Stomach (tissue), 9 donors: ENCODE results near the gene NIN. TPM values are rescaled to one million over a fixed set of nuclear protein-coding genes. Genes with fewer than 3 reads are reported as not detected.

Experiments
- DNase-seq, 2 donors: peaks; one replicate each; pipeline versions ENCODE4 v3.0.0 to v3.0.0-alpha.2; 2013 to 2019
- H3K27ac ChIP-seq, 5 donors: fragments of 200-600 bp in 4 of 5; sonication (generic) in 4 of 5; one replicate each; pipeline ENCODE4 v1.5.1; 2013 to 2019; ENCODE audit warnings: mild to moderate bottlenecking in 1 of 5, moderate library complexity in 1 of 5
- H3K27me3 ChIP-seq, 3 donors: fragments of 200-600 bp; sonication (generic); one replicate each; pipeline ENCODE4 v1.5.1; 2017 to 2019; ENCODE audit warnings: mixed run types in 1 of 3
- H3K36me3 ChIP-seq, 4 donors: fragments of 200-600 bp; sonication (generic); 1 replicate in 3 of 4; 2 replicates in 1 of 4; pipeline ENCODE4 v1.5.1; 2016 to 2019
- H3K4me1 ChIP-seq, 4 donors: fragments of 200-600 bp; sonication (generic); one replicate each; pipeline ENCODE4 v1.5.1; 2016 to 2019
- H3K4me3 ChIP-seq, 4 donors: fragments of 200-600 bp; sonication (generic) in 3 of 4; one replicate each; pipeline ENCODE4 v1.5.1; 2016 to 2019; ENCODE audit warnings: mild to moderate bottlenecking in 1 of 4
- H3K9me3 ChIP-seq, 4 donors: fragments of 200-600 bp; sonication (generic); one replicate each; pipeline ENCODE4 v1.5.1; 2016 to 2019
- EP300 ChIP-seq: sonication (generic); formaldehyde crosslinking; IDR thresholded peaks from one replicate; pipeline ENCODE4 v1.6.1; 2017; ENCODE audit warnings: antibody characterized with exemption
- POLR2A ChIP-seq, 4 donors: fragments of 450-650 bp; IDR thresholded peaks; one replicate each; pipeline ENCODE4 v1.6.1; 2016; ENCODE audit warnings: antibody characterized with exemption in 4 of 4, control low read depth in 2 of 4, mild to moderate bottlenecking in 1 of 4, moderate library complexity in 1 of 4
- POLR2AphosphoS5 ChIP-seq, 3 donors: sonication (generic); formaldehyde crosslinking; IDR thresholded peaks; one replicate each; pipeline ENCODE4 v1.6.1; 2016; ENCODE audit warnings: antibody characterized with exemption in 3 of 3
- WGBS, 5 donors: extraction: QIAGEN DNeasy Blood & Tissue Kit in 3 of 5; methylation state at CpG; one replicate each; pipeline versions ENCODE4 v1.1.5 to v1.1.7; 2013 to 2018; 5-methylcytosine and 5-hydroxymethylcytosine counted together
- intact Hi-C: fragments of 100-400 bp; cut with DNase I; formaldehyde crosslinking; loops from one replicate; pipeline ENCODE4 v1.15.1; 2023; ENCODE audit warnings: low total_unique reads
- polyA plus RNA-seq, 3 donors: library from polyadenylated mRNA; stranded (reverse); fragments of 200-250 nt; gene quantifications; one replicate each; pipeline ENCODE4 v1.2.3, GENCODE V29; 2013
- total RNA-seq, 5 donors: library from RNA; depleted of rRNA; stranded (reverse); fragments of >200 nt; gene quantifications; one replicate each; pipeline versions ENCODE4 v1.1.0 to v1.2.3, GENCODE V29; 2014 to 2016
- TF ChIP-seq, protein P1 (sequence below), 7 experiments: fragments of 450-650 bp in 4 of 7; fragments of 200-600 bp in 3 of 7; sonication (generic) in 3 of 7; IDR thresholded peaks; one replicate each; pipeline ENCODE4 v1.5.1; 2016 to 2019; ENCODE audit warnings: antibody characterized with exemption in 7 of 7, control low read depth in 2 of 7, mild to moderate bottlenecking in 1 of 7
- donor health status: healthy with polysubstance abuse.
- donor health status: Bipolar disorder and iron deficiency.
- donor health status: healthy.

The NIN gene
- total and polyA plus RNA-seq, 8 donors, result 5.3 to 70.5 (median 20.5) TPM

DNA sequence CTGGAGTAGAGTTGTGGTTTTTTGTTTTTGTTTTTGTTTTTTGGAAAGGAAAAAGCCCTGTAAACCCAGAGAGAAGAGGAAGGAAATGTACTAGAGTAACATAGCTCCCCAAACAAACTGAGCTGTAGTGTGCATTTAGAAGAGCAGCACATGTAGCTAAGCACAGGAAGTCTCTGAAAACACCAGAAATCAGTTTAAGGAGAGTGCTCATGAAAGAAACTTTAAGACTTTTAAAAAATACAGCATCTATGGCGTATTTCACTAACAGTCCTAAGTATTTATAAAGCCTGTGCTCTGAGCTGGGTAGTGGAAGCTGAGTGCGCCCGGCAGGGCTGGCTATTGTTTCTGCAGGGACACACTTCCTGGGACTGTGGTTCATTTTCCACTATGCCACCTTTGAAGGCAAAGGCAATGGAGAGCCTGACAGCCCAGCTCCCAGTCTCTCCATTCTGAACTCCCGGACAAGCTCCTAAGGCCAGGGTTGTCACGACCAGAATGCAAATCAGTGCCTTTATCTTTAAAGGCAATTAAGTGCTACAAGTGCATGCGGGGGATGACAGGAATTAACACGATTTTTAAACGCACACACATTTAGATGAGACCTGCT, 45.4 kb downstream of the NIN start:
- TF ChIP-seq POLR2A (IDR thresholded peaks at IDR 0.05), result no peak
- TF ChIP-seq POLR2AphosphoS5 (IDR thresholded peaks at IDR 0.05), result no peak
- TF ChIP-seq, protein P1, sequence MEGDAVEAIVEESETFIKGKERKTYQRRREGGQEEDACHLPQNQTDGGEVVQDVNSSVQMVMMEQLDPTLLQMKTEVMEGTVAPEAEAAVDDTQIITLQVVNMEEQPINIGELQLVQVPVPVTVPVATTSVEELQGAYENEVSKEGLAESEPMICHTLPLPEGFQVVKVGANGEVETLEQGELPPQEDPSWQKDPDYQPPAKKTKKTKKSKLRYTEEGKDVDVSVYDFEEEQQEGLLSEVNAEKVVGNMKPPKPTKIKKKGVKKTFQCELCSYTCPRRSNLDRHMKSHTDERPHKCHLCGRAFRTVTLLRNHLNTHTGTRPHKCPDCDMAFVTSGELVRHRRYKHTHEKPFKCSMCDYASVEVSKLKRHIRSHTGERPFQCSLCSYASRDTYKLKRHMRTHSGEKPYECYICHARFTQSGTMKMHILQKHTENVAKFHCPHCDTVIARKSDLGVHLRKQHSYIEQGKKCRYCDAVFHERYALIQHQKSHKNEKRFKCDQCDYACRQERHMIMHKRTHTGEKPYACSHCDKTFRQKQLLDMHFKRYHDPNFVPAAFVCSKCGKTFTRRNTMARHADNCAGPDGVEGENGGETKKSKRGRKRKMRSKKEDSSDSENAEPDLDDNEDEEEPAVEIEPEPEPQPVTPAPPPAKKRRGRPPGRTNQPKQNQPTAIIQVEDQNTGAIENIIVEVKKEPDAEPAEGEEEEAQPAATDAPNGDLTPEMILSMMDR (IDR thresholded peaks at IDR 0.05), result no peak
- no peak for TF ChIP-seq EP300
- intact Hi-C loops, result no loop called here
- WGBS, 5 donors, result 54 to 67% (median 58%) methylated on average over 8 of the region's 8 CpGs
- H3K4me1 ChIP-seq, result peaks cover 0 to 31% (median 15%) of the 10 kb centered on the region in 4 donors
- no peak for DNase-seq
- peak overlapping the region in 1 of 5 donors; percentile 22 for H3K27ac ChIP-seq
- peaks cover 2 to 21% (median 15%) of the 10 kb centered on the region in 4 donors for H3K36me3 ChIP-seq
- H3K27me3 ChIP-seq, result no peaks in the 10 kb centered on the region
- H3K4me3 ChIP-seq, result no peak overlapping the region
- H3K9me3 ChIP-seq, result no peaks in the 10 kb centered on the region

DNA sequence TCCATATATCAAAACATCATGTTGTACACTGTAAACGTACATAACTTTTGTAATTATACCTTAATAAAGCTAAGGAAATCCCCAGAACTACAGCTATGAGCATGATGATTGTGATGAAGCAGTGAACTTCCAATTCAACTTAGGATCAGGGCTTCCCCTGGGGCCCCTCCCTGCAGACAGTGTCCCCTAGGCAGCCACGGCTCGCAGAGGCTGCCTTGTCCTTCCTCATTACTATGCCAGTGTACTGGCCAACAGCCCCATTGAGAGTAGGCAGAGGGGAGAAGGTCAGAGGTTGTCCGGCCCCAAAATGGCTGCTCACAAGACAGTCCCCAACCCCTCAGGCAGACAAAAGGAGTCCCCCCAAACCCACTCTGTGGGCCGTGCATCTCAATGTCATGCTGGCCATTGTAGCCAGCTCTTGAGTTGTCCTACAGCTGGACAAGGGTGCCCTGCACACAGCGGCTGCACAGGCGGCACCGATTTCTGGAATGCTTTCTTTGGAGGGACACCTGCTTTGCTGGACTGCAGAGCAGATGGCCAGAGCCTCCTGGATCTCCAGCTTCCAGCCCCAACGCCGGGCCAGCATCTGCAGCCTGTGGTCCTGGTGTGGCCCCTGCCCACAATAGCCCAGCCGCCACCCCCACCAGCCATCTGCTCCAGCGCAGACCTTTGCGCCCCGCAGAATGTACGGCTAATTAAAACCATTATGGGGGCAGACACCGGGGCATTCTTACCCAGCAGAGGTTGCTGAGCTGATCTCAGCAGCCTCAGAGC, 46.1 kb downstream of the NIN start:
- intact Hi-C loops, result no loop called here
- H3K4me3 ChIP-seq, result no peak overlapping the region
- 71 to 81% (median 75%) methylated on average over 12 to 16 of the region's 16 CpGs for WGBS, 5 donors
- H3K4me1 ChIP-seq, result peaks cover 0 to 25% (median 11%) of the 10 kb centered on the region in 4 donors
- TF ChIP-seq, protein P1 (IDR thresholded peaks at IDR 0.05), result no peak
- TF ChIP-seq POLR2A (IDR thresholded peaks at IDR 0.05) (no peak), POLR2AphosphoS5 (IDR thresholded peaks at IDR 0.05) (no peak)
- DNase-seq, result no peak
- H3K9me3 ChIP-seq, result no peaks in the 10 kb centered on the region
- peaks cover 0 to 14% (median 9%) of the 10 kb centered on the region in 4 donors for H3K36me3 ChIP-seq
- H3K27ac ChIP-seq, result peak overlapping the region in 1 of 5 donors; percentile 22
- no peaks in the 10 kb centered on the region for H3K27me3 ChIP-seq

DNA sequence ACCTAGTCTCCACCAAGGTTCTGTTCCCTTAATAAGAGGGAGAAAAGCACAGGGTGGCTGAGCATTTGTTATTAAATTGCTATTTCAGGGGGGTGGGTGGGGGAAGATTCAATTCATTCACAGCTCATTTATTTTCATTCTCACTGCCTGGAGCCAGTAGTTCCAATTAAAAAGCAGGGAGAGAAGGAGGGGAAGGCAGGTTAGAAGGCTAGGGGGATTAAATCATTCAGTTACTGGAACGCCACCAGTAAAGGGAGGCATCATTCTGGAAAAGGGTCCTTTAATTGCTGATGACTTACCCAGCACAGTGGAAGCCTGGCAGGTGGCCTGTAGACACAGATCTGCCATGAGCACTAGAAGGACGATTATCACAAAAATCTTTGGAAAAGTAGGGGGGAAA, 47.4 kb downstream of the NIN start:
- peaks cover 0 to 33% (median 13%) of the 10 kb centered on the region in 4 donors for H3K4me1 ChIP-seq
- H3K4me3 ChIP-seq, result no peak overlapping the region
- intact Hi-C loops, result no loop called here
- peaks cover 0 to 3% (median under 1%) of the 10 kb centered on the region in 4 donors for H3K36me3 ChIP-seq
- H3K27me3 ChIP-seq, result no peaks in the 10 kb centered on the region
- no peaks in the 10 kb centered on the region for H3K9me3 ChIP-seq
- TF ChIP-seq, protein P1 (IDR thresholded peaks at IDR 0.05), result no peak
- no peak for TF ChIP-seq EP300
- no peak for TF ChIP-seq POLR2AphosphoS5 (IDR thresholded peaks at IDR 0.05)
- no peak for TF ChIP-seq POLR2A (IDR thresholded peaks at IDR 0.05)
- WGBS, 5 donors, result 84 to 97% (median 89%) methylated on average over 2 of the region's 2 CpGs
- H3K27ac ChIP-seq, result no peak overlapping the region
- DNase-seq, result no peak

DNA sequence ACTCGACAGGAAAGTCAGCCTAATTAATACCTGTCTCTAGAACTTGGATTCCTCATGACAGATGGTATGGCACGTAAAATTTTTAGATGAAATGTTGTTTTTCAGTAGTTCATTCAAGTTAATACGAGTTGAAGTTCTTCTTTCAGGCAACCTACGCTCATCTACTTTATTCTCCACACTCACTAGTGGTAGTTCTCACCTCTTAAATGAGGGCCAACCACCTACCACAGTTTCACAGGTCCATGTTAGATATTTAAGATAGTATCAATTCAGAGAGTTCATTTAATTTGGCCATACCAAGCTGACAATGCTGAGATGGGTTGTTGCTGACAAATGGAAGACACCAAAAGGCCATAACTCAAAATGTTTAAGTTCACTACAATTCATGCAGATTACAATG, 50.6 kb downstream of the NIN start:
- Histone ChIP-seq H3K9me3 (no peaks in the 10 kb centered on the region), H3K27ac (no peak overlapping the region), H3K4me3 (no peak overlapping the region), H3K4me1 (peaks cover 0 to 46% (median 16%) of the 10 kb centered on the region in 4 donors), H3K27me3 (no peaks in the 10 kb centered on the region), H3K36me3 (peaks cover 0 to 8% (median 2%) of the 10 kb centered on the region in 4 donors)
- no peak for DNase-seq
- intact Hi-C loops, result no loop called here
- TF ChIP-seq POLR2AphosphoS5 (IDR thresholded peaks at IDR 0.05) (no peak), POLR2A (IDR thresholded peaks at IDR 0.05) (no peak), EP300 (no peak)
- TF ChIP-seq, protein P1 (IDR thresholded peaks at IDR 0.05), result no peak
- 88 to 94% (median 90%) methylated on average over 4 of the region's 4 CpGs for WGBS, 5 donors
